ENCODE data around the gene EPX.

The EPX gene

GRCh38 chr17:58193641-58194255 lies 1.2 kb downstream of the EPX start:
- CTCF ChIA-PET, result interaction anchor here (0.8 to 1.5 kb wide), 2 partner anchors 11 to 21 kb away, joined by 3 to 5 read pairs; no protein-coding TSS in a partner anchor
- H3K4me1 Mint-ChIP-seq, result no peaks in the 10 kb centered on the region
- no peak overlapping the region for H3K27ac Mint-ChIP-seq
- DNase-seq, result no peak
- H3K9me3 Mint-ChIP-seq, result no peaks in the 10 kb centered on the region
- no peak overlapping the region for H3K4me3 Mint-ChIP-seq
- no peaks in the 10 kb centered on the region for H3K36me3 Mint-ChIP-seq
- peaks cover 52% of the 10 kb centered on the region for H3K27me3 Mint-ChIP-seq

GRCh38 chr17:58195518-58196123 lies 3.1 kb downstream of the EPX start:
- no peak overlapping the region for H3K27ac Mint-ChIP-seq
- H3K4me1 Mint-ChIP-seq, result no peaks in the 10 kb centered on the region
- DNase-seq, result no peak
- H3K4me3 Mint-ChIP-seq, result no peak overlapping the region
- H3K9me3 Mint-ChIP-seq, result no peaks in the 10 kb centered on the region
- CTCF ChIA-PET, result interaction anchor here (1.5 kb wide), 1 partner anchor 9 kb away, joined by 5 read pairs; no protein-coding TSS in a partner anchor
- peaks cover 56% of the 10 kb centered on the region for H3K27me3 Mint-ChIP-seq
- no peaks in the 10 kb centered on the region for H3K36me3 Mint-ChIP-seq

GRCh38 chr17:58196610-58197009 lies 4.1 kb downstream of the EPX start:
- Mint-ChIP-seq H3K27ac (no peak overlapping the region), H3K4me3 (no peak overlapping the region)
- CTCF ChIA-PET, result interaction anchor here (0.6 kb wide), 1 partner anchor 172 kb away, joined by 3 read pairs; no protein-coding TSS in a partner anchor

GRCh38 chr17:58200024-58200633 lies 7.6 kb downstream of the EPX start:
- peaks cover 43% of the 10 kb centered on the region for H3K27me3 Mint-ChIP-seq
- no peak overlapping the region for H3K4me3 Mint-ChIP-seq
- H3K9me3 Mint-ChIP-seq, result no peaks in the 10 kb centered on the region
- DNase-seq, result peak; percentile 73
- H3K4me1 Mint-ChIP-seq, result no peaks in the 10 kb centered on the region
- H3K27ac Mint-ChIP-seq, result no peak overlapping the region
- CTCF ChIA-PET, result interaction anchor here (0.7 to 3.6 kb wide), 20 partner anchors 10 to 514 kb away, joined by 3 to 30 read pairs (median 4); no protein-coding TSS in a partner anchor
- no peaks in the 10 kb centered on the region for H3K36me3 Mint-ChIP-seq

More at GRCh38 chr17:58196610-58197009, 4.1 kb downstream of the EPX start:
- Mint-ChIP-seq H3K36me3 (no peaks in the 10 kb centered on the region), H3K27me3 (peaks cover 54% of the 10 kb centered on the region), H3K4me1 (no peaks in the 10 kb centered on the region), H3K9me3 (no peaks in the 10 kb centered on the region)
- no peak for DNase-seq

- H3K4me1 Mint-ChIP-seq, result no peaks in the 10 kb centered on the region
- no peak for DNase-seq
- H3K4me3 Mint-ChIP-seq, result no peak overlapping the region
- peaks cover 26% of the 10 kb centered on the region for H3K27me3 Mint-ChIP-seq
- no peaks in the 10 kb centered on the region for H3K36me3 Mint-ChIP-seq
- CTCF ChIA-PET, result interaction anchor here (3.0 kb wide), 1 partner anchor 47 kb away, joined by 11 read pairs; no protein-coding TSS in a partner anchor
- no peak overlapping the region for H3K27ac Mint-ChIP-seq
- H3K9me3 Mint-ChIP-seq, result no peaks in the 10 kb centered on the region
Measured at GRCh38 chr17:58202859-58203258, 10.3 kb downstream of the EPX start.

GRCh38 chr17:58204796-58205195 lies 12.3 kb downstream of the EPX start:
- peaks cover 2% of the 10 kb centered on the region for H3K36me3 Mint-ChIP-seq
- H3K9me3 Mint-ChIP-seq, result no peaks in the 10 kb centered on the region
- no peak overlapping the region for H3K27ac Mint-ChIP-seq
- no peak overlapping the region for H3K4me3 Mint-ChIP-seq
- DNase-seq, result no peak
- peaks cover 12% of the 10 kb centered on the region for H3K27me3 Mint-ChIP-seq
- H3K4me1 Mint-ChIP-seq, result peaks cover under 1% of the 10 kb centered on the region
- CTCF ChIA-PET, result interaction anchor here (1.3 kb wide), 1 partner anchor 10 kb away, joined by 5 read pairs; no protein-coding TSS in a partner anchor

GRCh38 chr17:58205936-58206335 lies 13.4 kb downstream of the EPX start:
- Mint-ChIP-seq H3K27ac (no peak overlapping the region), H3K27me3 (peaks cover 7% of the 10 kb centered on the region), H3K4me3 (no peak overlapping the region), H3K4me1 (peaks cover 10% of the 10 kb centered on the region), H3K36me3 (peaks cover 10% of the 10 kb centered on the region), H3K9me3 (no peaks in the 10 kb centered on the region)
- CTCF ChIA-PET, result no interaction called here
- DNase-seq, result no peak

- peaks cover 13% of the 10 kb centered on the region for H3K36me3 Mint-ChIP-seq
- CTCF ChIA-PET, result no interaction called here
- no peak for DNase-seq
- no peak overlapping the region for H3K27ac Mint-ChIP-seq
- peaks cover 12% of the 10 kb centered on the region for H3K4me1 Mint-ChIP-seq
- no peaks in the 10 kb centered on the region for H3K9me3 Mint-ChIP-seq
- no peak overlapping the region for H3K4me3 Mint-ChIP-seq
- peaks cover 4% of the 10 kb centered on the region for H3K27me3 Mint-ChIP-seq
Measured at GRCh38 chr17:58207451-58207850, 14.9 kb downstream of the EPX start.

- Mint-ChIP-seq H3K36me3 (peaks cover 14% of the 10 kb centered on the region), H3K4me3 (no peak overlapping the region), H3K9me3 (no peaks in the 10 kb centered on the region), H3K4me1 (peaks cover 12% of the 10 kb centered on the region), H3K27me3 (no peaks in the 10 kb centered on the region), H3K27ac (no peak overlapping the region)
- DNase-seq, result no peak
- CTCF ChIA-PET, result no interaction called here
Measured at GRCh38 chr17:58208344-58208743, 15.8 kb downstream of the EPX start.

GRCh38 chr17:58210922-58211321 lies 18.4 kb downstream of the EPX start:
- no peaks in the 10 kb centered on the region for H3K27me3 Mint-ChIP-seq
- CTCF ChIA-PET, result interaction anchor here (1.6 to 2.4 kb wide), 2 partner anchors 10 to 11 kb away, joined by 3 to 7 read pairs; no protein-coding TSS in a partner anchor
- H3K27ac Mint-ChIP-seq, result no peak overlapping the region

GRCh38 chr17:58215685-58216084 lies 23.2 kb downstream of the EPX start:
- no peak for DNase-seq
- CTCF ChIA-PET, result interaction anchor here (1.1 to 3.5 kb wide), 3 partner anchors 11 to 23 kb away, joined by 3 to 17 read pairs (median 3); no protein-coding TSS in a partner anchor
- Mint-ChIP-seq H3K36me3 (peaks cover 8% of the 10 kb centered on the region), H3K27me3 (no peaks in the 10 kb centered on the region), H3K4me3 (no peak overlapping the region), H3K4me1 (peaks cover 29% of the 10 kb centered on the region), H3K9me3 (no peaks in the 10 kb centered on the region), H3K27ac (no peak overlapping the region)

More at GRCh38 chr17:58210922-58211321, 18.4 kb downstream of the EPX start:
- peaks cover 12% of the 10 kb centered on the region for H3K4me1 Mint-ChIP-seq
- DNase-seq, result no peak
- H3K4me3 Mint-ChIP-seq, result no peak overlapping the region
- peaks cover 17% of the 10 kb centered on the region for H3K36me3 Mint-ChIP-seq
- H3K9me3 Mint-ChIP-seq, result no peaks in the 10 kb centered on the region

- no peak overlapping the region for H3K27ac Mint-ChIP-seq
- no peaks in the 10 kb centered on the region for H3K27me3 Mint-ChIP-seq
- H3K9me3 Mint-ChIP-seq, result no peaks in the 10 kb centered on the region
- DNase-seq, result no peak
- peaks cover 27% of the 10 kb centered on the region for H3K4me1 Mint-ChIP-seq
- peaks cover 3% of the 10 kb centered on the region for H3K36me3 Mint-ChIP-seq
- peak overlapping the region; percentile 43 for H3K4me3 Mint-ChIP-seq
- CTCF ChIA-PET, result interaction anchor here (1.0 to 3.5 kb wide), 2 partner anchors 18 to 209 kb away, joined by 4 to 17 read pairs; no protein-coding TSS in a partner anchor
Measured at GRCh38 chr17:58217766-58218165, 25.2 kb downstream of the EPX start.

GRCh38 chr17:58219007-58219788 lies 26.7 kb downstream of the EPX start, which contains the start of gene MKS1:
MKS1 (minus strand) TSS chr17:58219255; CDS start chr17:58219230, 25 bp downstream.
- Mint-ChIP-seq H3K36me3 (peaks cover 3% of the 10 kb centered on the region), H3K27me3 (no peaks in the 10 kb centered on the region), H3K4me1 (peaks cover 27% of the 10 kb centered on the region), H3K4me3 (peak within 1 kb of the TSS; percentile 95), H3K27ac (peak within 1 kb of the TSS; percentile 95), H3K9me3 (no peaks in the 10 kb centered on the region)
- CTCF ChIA-PET, result interaction anchor here (0.7 to 1.9 kb wide), 3 partner anchors 9 to 12 kb away, joined by 3 to 5 read pairs (median 4); no protein-coding TSS in a partner anchor
- DNase-seq, result peak; percentile 97

Data from activated naive CD4-positive, alpha-beta T cell treated with anti-CD3 and anti-CD28 coated beads, Interleukin-2, amount 10 ng/mL, durations not matched to agents 7 days and 5 days (primary cell).